GM19452 (cell line): ENCODE data around the gene ITPR1.

ENCODE experiments used
- ATAC-seq: cut with Tn5 transposase; IDR thresholded peaks from one replicate; pipeline ENCODE4 v1.9.1; 2021; ENCODE audit not compliant: unreplicated experiment

ITPR1 gene

DNA sequence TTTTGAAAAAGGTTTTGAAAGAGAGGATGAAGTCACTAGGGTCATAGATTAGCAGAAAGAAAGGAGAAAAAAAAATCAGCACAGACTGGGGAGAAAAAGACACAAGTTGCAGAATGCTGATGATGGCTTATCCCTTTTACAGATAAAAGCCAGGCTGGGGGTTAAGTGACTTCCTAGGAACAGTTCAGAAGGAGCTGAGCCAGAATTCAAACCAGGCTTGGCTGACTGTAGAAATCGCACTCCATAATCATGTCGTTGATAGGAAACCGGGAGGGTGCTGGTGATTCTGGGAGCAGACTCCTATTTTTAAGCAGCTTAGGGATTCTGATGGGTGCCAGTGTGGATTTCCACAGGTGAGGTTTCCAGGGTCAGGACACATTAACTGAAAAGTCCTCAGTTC is 326.6 kb downstream of the ITPR1 start:
- ATAC-seq: no peak

DNA sequence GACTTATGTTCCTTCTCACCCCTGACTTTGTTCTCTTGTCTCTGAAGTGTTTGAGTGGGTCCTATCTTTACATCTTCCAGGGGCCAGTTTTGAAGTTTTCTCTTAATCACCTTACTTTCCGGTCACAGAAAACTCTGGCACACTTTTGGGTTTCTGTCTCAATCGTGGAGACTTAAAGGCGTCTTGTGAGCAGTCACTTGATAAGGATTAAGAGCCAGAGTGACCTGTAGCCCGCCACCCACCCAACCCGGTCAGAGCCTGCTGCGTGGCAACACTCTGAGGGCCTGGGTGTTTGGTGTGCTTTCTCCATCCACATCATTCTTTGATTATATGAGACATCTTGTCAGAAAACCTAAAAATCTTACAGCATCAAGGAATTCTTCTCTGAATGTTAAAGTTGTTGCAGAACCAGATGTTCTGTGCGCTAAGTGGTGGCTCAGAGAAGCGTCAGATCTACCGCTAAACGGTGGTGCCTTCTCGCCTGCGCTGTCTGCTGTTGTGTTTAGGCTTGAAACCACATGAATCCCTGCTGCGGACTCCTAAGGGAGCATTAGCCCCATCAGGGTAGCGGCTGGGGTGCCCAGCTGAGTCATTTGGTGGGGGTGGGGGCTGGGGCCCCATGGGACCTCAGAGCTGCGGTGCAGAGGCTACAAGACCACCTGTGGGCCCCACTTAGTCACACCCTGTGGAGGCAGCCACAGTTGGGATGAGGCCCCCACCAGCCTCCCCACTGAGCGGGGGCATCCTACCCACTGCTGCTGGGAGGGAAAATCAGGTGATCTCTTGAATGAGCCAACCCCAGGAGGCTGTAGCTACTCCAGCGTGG is 327.4 kb downstream of the ITPR1 start:
- ATAC-seq: no peak

GRCh38 chr3:4821338-4821737 is 328.2 kb downstream of the ITPR1 start:
- ATAC-seq: no peak

GRCh38 chr3:4821975-4822374 is 328.8 kb downstream of the ITPR1 start:
- ATAC-seq: no peak

DNA sequence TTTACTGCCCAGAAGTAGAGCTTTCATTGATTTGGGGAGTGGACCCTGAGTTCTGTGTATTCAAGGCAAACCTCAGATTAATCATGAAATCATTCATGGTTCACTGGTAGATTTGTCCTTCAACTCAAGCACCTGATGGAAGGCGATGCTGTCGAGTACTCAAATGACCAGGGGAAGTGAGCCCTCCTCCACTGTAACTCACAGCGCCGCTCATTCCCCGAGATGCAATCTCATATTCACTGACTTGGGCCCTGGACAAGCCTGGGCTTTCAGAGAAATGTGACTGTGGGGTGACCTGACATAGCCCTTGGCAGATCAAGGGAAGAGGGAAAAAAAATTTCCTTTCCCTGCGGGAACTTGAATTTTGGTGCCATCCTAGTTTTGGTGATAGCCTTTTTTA is 329.4 kb downstream of the ITPR1 start:
- no peak for ATAC-seq

GRCh38 chr3:4823385-4823784 is 330.2 kb downstream of the ITPR1 start:
- no peak for ATAC-seq

DNA sequence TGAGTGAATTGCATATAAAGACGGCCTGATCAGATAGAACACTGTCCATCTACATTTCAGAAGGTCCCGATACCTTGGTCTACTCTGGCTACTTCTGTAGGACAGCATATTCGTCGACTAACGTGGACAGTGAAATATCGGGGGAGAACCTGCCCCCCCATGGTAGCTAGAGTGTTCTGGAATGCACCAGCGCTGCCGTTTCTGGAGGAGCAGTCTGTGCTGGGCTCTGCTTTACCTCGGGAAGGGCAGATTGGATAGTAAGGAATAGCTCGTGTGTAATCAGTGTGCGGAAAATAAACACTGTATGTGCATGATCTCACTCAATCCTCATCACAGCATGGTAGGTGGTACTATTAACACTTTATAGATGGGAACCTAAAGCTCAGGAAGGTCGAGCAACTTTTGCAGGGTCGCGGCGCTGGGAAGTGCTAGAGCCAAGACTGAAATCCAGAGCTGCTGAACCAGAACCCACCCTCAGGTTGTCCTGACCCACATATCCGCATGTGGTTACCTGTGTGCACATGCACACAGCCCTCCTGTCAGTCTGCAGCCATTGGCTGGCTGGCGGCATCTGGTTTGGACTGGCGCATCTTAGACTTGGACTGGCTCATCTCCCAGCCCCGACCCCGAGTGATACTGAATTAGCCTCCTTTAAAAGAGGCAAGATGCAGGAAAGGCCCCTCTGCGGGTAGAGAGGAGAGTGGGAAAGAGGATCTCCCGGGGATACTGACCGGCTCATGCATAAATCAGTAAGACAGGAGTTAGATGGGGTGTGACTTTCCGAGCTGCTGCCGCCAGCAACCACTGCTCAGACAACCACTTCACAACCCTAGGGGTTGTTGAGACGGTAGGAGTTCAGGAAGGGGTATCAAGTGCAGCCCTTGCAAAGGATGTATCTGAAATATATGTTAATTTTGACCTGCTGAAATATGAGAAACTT is 331.1 kb downstream of the ITPR1 start:
- ATAC-seq: no peak

DNA sequence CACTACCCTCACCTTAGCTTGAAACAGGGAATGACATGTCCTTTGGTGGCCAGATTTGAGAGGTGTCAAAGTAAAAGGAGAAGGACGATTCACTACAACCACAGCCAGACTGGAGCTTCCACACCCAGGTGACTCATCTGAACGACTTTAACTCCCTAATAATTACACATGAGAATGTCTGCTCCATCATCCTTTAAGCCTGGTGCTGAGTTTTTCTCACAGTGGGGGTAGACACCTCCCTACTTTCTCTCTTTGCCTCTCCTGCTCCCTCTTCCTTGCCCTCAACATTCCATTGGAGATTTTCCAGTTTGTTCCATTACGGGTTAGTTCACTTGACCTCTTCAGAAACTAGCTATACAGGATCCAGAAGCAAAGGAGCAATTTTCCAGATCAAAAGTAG is 331.8 kb downstream of the ITPR1 start:
- no peak for ATAC-seq

DNA sequence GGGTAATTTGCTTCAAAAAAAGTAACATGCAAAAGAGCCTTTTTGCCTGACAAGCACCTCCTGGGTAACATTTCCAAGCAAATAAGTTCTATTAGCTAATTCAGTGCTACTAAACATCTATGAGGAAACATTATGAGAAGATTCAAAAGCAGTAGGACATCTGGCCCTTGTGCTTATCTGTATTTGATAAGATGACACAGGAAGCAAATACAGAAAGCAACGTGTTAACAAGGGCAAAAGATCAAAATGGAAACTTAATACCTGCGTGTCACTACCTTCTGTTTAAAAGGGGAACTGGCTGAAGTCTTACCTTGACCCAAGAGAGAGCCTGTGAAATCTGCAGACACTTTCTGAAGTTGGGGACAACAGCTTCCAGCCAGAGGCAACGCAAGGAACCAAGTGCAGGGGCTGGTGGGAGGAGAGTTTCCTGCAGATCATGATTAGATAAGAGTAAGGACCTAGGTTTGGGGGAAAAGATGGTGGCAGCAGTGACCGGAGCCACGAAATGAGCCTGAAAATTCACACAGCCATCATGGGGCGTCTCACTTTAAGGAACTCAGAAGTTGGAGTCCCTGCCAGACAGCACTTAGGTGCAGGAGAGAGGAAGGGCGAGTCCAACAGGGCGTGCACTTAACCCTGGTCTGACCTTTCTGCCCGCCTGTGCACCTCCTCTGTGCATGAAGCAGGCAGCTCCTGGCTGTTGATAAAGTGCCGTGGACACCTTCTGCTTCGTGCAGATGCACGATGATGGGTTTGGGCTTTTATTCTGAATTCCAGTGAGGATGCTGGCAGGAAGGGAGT is 332.5 kb downstream of the ITPR1 start:
- no peak for ATAC-seq

DNA sequence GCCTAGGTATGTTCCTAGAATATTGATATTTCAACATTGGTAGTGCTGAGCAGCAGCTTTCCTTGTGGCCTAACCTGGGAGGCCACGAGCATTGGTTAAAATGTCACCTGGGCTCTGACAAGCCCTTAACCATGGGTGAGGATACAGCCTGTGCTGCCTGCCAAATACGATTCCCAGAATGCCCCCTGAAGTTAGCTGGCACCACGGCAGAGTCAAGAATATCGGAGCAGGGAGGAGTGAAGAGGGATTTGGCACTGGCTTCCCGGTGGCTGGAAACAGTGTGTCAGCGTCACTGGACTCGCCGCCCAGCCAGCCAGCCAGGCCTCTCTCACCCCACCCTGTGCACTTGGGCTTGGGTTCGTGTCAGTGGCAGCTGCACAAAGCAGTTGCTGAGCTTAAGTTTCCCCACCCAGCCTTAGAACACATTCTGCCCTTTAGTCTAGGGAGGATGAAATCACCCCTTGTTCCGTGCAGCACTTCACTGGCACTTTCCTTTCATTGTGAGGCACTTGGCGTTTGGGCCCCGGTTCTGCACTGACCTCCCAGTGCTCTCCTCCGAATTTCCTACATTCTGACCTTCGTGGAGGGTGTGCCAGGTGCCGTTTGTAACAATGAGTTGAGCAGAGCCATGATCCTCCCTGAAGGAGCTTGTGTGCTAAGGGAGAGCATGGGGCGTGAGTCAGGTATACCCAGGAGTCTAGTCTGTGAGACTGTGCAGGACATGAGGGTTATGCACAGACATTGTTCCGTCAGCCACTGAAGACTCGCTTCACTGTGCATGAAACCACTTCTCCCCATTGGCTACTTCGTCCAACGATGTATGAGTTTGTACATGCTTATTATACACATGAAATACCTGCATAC is 333.3 kb downstream of the ITPR1 start:
- no peak for ATAC-seq

GRCh38 chr3:4827767-4828166 is 334.6 kb downstream of the ITPR1 start:
- ATAC-seq: no peak

- ATAC-seq: no peak
These were observed 335.3 kb downstream of the ITPR1 start for GRCh38 chr3:4828279-4829030.

GRCh38 chr3:4829031-4829394 is 335.9 kb downstream of the ITPR1 start:
- ATAC-seq: no peak

- ATAC-seq: no peak
These were observed 337.4 kb downstream of the ITPR1 start for GRCh38 chr3:4830586-4830914.

DNA sequence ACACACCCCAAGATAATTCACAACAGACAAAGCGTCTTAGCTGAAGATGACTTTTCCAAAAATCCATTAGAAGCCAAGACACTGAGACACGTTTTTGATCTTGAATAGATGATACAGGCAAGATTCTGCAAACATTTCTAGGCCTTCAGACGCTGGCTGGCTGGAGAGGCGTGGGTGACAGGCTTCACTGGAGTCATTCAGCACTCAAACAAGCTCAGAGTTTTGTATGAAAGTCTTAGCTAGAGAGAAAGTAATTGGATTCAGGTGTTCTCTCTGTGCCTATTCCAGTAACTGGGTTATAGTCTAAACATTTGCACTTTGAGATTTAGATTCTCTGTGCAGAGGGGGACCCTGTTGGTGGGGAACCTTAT is 338.4 kb downstream of the ITPR1 start:
- ATAC-seq: peak; percentile 3

- no peak for ATAC-seq
These were observed 340.3 kb downstream of the ITPR1 start for GRCh38 chr3:4833471-4833870.

DNA sequence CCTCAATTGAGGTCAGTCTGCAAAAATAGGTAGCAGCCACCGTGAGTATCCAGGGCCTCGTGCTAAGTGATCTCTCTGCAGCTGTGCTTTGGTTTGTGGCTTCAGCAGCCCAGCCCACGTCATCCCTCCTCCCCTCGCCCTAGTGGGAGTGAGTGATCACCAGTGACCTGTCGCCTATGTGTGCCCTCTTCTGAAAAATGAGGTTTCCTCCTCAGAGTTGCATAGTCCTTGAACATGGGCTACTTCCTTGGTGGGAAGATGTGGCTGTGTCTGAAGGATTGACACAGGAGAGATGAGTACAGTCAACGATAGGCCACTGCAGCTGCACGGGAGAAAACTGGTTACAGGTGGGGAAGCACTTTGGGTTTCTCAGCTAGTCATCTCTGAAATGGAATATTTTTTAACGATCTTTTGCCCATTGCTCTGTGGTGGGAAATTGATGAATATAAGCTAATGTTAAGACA is 341.3 kb downstream of the ITPR1 start:
- peak; percentile 61 for ATAC-seq

DNA sequence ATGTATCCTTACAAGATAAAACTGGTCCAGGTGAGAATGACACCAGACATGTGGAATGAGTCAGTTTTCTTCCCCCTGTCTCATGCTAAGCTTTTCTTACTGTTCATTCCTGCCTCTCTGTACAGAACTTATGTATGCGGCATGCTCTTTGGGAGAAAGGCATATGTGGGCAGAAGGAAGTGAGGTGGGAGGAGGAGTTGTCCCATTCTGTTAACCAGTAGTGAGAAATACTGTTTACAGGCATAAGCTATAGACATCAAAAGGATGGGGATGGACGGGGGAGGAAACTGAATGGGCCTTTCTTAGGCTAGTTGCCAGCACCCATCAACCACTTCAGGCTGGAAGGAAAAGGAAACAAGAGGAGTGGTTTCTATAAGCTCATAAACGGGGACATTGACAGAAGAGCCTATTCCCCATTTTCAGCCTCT is 342.5 kb downstream of the ITPR1 start:
- no peak for ATAC-seq

DNA sequence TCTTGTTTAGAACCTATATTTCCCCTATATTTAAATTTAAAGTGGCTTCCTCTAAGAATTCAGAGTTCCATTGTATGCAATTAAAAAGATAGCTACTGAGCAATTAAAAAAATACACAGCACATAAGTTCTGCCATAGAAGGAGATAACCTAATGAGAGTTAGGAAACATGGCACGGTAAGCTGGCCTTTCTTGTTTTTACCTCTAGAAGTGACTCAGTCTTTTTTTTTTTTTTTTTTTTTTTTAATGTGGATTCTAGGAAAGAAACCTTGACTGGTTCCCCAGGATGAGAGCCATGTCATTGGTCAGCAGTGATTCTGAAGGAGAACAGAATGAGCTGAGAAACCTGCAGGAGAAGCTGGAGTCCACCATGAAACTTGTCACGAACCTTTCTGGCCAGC is 343.4 kb downstream of the ITPR1 start:
- no peak for ATAC-seq
